Esophagus muscularis mucosa (tissue), 4 donors: ENCODE data around the gene TBC1D13.

Source experiments
- EP300 ChIP-seq: sonication (generic); formaldehyde crosslinking; IDR thresholded peaks from one replicate; pipeline ENCODE4 v1.6.1; 2017; ENCODE audit warnings: antibody characterized with exemption
- POLR2A ChIP-seq: fragments of 450-650 bp; IDR thresholded peaks from one replicate; pipeline ENCODE4 v1.6.1; 2017; ENCODE audit warnings: antibody characterized with exemption, moderate library complexity, mild to moderate bottlenecking, low read depth
- POLR2AphosphoS5 ChIP-seq, 2 donors: sonication (generic); formaldehyde crosslinking; IDR thresholded peaks; one replicate each; pipeline ENCODE4 v1.6.1; 2017; ENCODE audit warnings: antibody characterized with exemption in 2 of 2
- TF ChIP-seq, protein P1 (sequence below), 3 experiments: fragments of 200-600 bp in 2 of 3; fragments of 450-650 bp in 1 of 3; sonication (generic) in 2 of 3; IDR thresholded peaks; one replicate each; pipeline ENCODE4 v1.5.1; 2017 to 2019; ENCODE audit warnings: antibody characterized with exemption in 3 of 3, mild to moderate bottlenecking in 2 of 3, moderate library complexity in 1 of 3

DNA sequence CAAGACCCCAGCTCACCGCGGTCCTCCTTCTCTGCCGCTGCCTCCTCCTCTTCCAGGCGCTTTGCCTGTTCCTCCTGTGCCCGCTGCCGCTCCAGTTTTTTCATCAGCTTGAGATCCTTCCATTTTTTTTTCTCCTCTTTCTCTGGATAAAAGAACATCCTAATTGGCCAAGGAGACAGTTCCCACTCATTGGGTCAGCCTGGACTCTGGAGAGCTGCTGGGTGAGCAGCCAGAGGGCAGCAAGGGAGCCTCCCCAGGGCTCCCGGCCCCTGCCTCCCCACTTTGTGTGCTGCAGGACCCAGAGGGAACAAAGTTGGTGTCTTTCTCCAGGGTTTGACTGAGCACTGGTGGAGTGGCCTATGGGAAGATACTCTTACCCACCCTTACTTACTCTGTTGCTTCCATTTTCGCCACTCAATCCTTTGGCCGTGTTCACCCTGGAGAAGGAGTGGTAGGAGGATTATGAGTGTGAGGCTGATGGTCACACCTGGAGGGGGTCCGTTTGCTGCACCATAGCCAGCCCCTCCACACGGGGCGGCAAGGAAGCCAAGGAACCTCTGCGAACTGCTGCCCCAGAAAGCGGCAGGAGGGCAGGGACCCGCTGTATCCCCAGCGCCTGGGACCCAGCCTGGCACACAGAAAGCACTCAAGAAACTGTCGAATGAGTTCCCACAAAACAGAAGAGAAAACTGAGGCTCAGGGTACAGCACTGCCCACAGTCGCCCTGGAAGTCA is 41.8 kb downstream of the TBC1D13 start:
- TF ChIP-seq POLR2AphosphoS5 (IDR thresholded peaks at IDR 0.05) (no peak), POLR2A (no peak), EP300 (no peak)
- TF ChIP-seq, protein P1, sequence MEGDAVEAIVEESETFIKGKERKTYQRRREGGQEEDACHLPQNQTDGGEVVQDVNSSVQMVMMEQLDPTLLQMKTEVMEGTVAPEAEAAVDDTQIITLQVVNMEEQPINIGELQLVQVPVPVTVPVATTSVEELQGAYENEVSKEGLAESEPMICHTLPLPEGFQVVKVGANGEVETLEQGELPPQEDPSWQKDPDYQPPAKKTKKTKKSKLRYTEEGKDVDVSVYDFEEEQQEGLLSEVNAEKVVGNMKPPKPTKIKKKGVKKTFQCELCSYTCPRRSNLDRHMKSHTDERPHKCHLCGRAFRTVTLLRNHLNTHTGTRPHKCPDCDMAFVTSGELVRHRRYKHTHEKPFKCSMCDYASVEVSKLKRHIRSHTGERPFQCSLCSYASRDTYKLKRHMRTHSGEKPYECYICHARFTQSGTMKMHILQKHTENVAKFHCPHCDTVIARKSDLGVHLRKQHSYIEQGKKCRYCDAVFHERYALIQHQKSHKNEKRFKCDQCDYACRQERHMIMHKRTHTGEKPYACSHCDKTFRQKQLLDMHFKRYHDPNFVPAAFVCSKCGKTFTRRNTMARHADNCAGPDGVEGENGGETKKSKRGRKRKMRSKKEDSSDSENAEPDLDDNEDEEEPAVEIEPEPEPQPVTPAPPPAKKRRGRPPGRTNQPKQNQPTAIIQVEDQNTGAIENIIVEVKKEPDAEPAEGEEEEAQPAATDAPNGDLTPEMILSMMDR (IDR thresholded peaks at IDR 0.05): no peak
